ENCODE measurements around the gene PPP1R9A.
A peak's percentile ranks its signal among the peaks of the same experiment; 100 is the strongest.

The PPP1R9A gene

GRCh38 chr7:94882891-94883290, 24.5 kb upstream of the PPP1R9A start:
- no peak for DNase-seq (ENCODE audit: low read depth)
- no peak for TF ChIP-seq CTCF (IDR thresholded peaks at IDR 0.05; ENCODE audit: control insufficient read depth, extremely low read depth, insufficient read depth)

DNA sequence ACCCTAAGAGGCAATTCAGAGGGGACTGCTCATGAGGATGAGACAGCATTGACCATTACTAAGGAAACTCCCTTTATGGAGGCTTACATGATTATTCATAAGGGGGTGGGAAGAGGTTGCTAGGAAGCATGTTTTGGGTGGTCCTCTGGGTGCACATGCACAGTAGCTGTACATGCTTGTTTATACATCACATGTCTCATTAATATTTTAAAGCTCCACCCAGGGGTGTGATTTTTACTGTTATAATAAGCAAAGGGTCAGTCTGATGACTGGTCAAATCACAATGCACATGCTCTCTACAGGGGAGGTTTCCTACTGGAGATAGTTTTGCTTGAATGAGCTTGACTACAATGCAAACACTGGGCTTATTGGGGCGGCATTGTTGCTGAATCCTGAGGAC, 23.8 kb upstream of the PPP1R9A start:
- DNase-seq (ENCODE audit: low read depth): no peak
- H3K4me3 ChIP-seq (ENCODE audit: low read depth, low read length): no peak overlapping the region
- no peak for TF ChIP-seq CTCF (IDR thresholded peaks at IDR 0.05; ENCODE audit: control insufficient read depth, extremely low read depth, insufficient read depth)

More at GRCh38 chr7:94882891-94883290, 24.5 kb upstream of the PPP1R9A start:
- no peak overlapping the region for H3K4me3 ChIP-seq (ENCODE audit: low read depth, low read length)

GRCh38 chr7:94888551-94888950, 18.8 kb upstream of the PPP1R9A start:
- DNase-seq (ENCODE audit: low read depth): peak; percentile 51
- TF ChIP-seq CTCF (IDR thresholded peaks at IDR 0.05; ENCODE audit: control insufficient read depth, extremely low read depth, insufficient read depth): peak; percentile 32
- H3K4me3 ChIP-seq (ENCODE audit: low read depth, low read length): no peak overlapping the region

DNA sequence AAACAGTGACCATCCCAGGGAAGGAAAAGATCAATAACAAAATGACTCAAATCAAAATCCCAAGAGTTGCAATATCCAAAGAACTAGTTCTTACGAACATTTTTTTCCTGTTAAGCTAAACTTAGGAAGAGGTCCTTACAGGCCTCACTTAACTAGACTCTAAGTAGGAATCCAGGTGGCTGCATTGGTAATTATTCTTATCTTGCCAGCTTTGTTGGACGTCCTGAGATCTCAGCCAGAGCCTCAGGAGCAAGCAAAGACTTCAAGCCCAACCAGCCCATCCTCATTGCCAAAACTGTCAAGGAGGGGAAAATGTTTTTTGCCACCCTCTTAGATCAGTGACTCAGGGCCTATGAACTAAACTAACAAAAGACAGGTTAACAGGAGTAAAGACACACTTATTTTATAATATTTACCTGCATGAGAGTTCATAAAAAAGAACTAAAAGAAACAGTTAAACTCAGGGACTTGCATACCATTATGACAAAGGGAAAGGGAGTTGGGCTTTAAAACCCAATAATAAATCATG, 18.3 kb upstream of the PPP1R9A start:
- no peak for DNase-seq (ENCODE audit: low read depth)
- no peak for TF ChIP-seq CTCF (IDR thresholded peaks at IDR 0.05; ENCODE audit: control insufficient read depth, extremely low read depth, insufficient read depth)

GRCh38 chr7:94890216-94890615, 17.2 kb upstream of the PPP1R9A start:
- TF ChIP-seq CTCF (IDR thresholded peaks at IDR 0.05; ENCODE audit: control insufficient read depth, extremely low read depth, insufficient read depth): no peak
- DNase-seq (ENCODE audit: low read depth): no peak
- H3K4me3 ChIP-seq (ENCODE audit: low read depth, low read length): no peak overlapping the region

More for the DNA sequence above, 18.3 kb upstream of the PPP1R9A start:
- no peak overlapping the region for H3K4me3 ChIP-seq (ENCODE audit: low read depth, low read length)

DNA sequence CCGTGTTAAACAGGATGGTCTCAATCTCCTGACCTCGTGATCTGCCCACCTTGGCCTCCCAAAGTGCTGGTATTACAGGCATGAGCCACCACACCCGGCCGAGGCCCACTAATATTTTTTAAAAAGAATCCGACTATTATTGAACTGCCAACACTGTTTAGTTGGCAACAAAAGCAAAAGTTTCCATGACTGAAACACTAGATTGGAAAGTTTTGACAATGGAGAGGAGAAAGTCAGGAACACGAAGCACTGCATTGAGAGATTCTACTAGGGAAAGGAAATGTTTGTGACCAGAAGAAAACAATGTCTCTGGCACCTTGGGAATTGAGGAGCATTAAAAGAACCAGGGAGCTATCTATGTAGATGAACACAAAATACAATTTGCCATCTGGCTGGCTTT, 13.7 kb upstream of the PPP1R9A start:
- H3K4me3 ChIP-seq (ENCODE audit: low read depth, low read length): no peak overlapping the region
- no peak for DNase-seq (ENCODE audit: low read depth)
- TF ChIP-seq CTCF (IDR thresholded peaks at IDR 0.05; ENCODE audit: control insufficient read depth, extremely low read depth, insufficient read depth): no peak

GRCh38 chr7:94897541-94897940, 9.9 kb upstream of the PPP1R9A start:
- H3K4me3 ChIP-seq (ENCODE audit: low read depth, low read length): no peak overlapping the region
- TF ChIP-seq CTCF (IDR thresholded peaks at IDR 0.05; ENCODE audit: control insufficient read depth, extremely low read depth, insufficient read depth): no peak
- no peak for DNase-seq (ENCODE audit: low read depth)

Measured in LNCaP clone FGC (cell line).